Keratinocyte (primary cell): ENCODE measurements around the gene SKI. TPM values are rescaled to one million over a fixed set of nuclear protein-coding genes. Genes with fewer than 3 reads are reported as not detected.

Source experiments
- DNase-seq: peaks from one replicate; pipeline ENCODE4 v3.0.0-alpha.2; 2011; ENCODE audit warnings: low read depth, missing footprints, low spot score
- FAIRE-seq: peaks from 2 replicates; lab custom pipeline; 2011; peaks lifted over from hg19 to GRCh38; lab: Jason Lieb, UNC
- H2AFZ ChIP-seq: 2 replicates; pipeline ENCODE4 v1.6.0; 2012; ENCODE audit warnings: low read length, control low read depth, inconsistent platforms; ENCODE audit not compliant: control insufficient read depth
- H3K27ac ChIP-seq: 2 replicates; pipeline ENCODE4 v1.5.1; 2011; ENCODE audit warnings: low read length; ENCODE audit not compliant: control insufficient read depth, insufficient read depth
- H3K27me3 ChIP-seq: 3 replicates; pipeline ENCODE4 v1.6.0; 2011; ENCODE audit warnings: low read length; ENCODE audit not compliant: control insufficient read depth, insufficient read depth; ENCODE audit errors: extremely low read depth
- H3K36me3 ChIP-seq, 2 experiments: 2 replicates in 1 of 2; 3 replicates in 1 of 2; pipeline ENCODE4 v1.5.1; 2011; ENCODE audit warnings: low read length in 2 of 2, mild to moderate bottlenecking in 1 of 2; ENCODE audit not compliant: control insufficient read depth in 2 of 2, insufficient read depth in 2 of 2; ENCODE audit errors: extremely low read depth in 1 of 2
- H3K4me1 ChIP-seq: 3 replicates; pipeline ENCODE4 v1.5.1; 2011; ENCODE audit warnings: low read length; ENCODE audit not compliant: control insufficient read depth, insufficient read depth; ENCODE audit errors: extremely low read depth
- H3K4me2 ChIP-seq: 3 replicates; pipeline ENCODE4 v1.6.0; 2011; ENCODE audit warnings: low read depth, low read length; ENCODE audit not compliant: control insufficient read depth, insufficient read depth; ENCODE audit errors: extremely low read depth
- H3K4me3 ChIP-seq, 3 experiments: fragments of 200-600 bp in 1 of 3; sonication (generic) in 1 of 3; 2 replicates in 2 of 3; 3 replicates in 1 of 3; pipeline ENCODE4 v1.5.1; 2011 to 2016; ENCODE audit warnings: low read length in 3 of 3, mild to moderate bottlenecking in 3 of 3, control low read depth in 2 of 3, inconsistent platforms in 1 of 3, low read depth in 1 of 3, mixed read lengths in 1 of 3, mixed run types in 1 of 3, moderate library complexity in 1 of 3; ENCODE audit not compliant: control insufficient read depth in 2 of 3, insufficient read depth in 2 of 3; ENCODE audit errors: extremely low read depth in 1 of 3
- H3K79me2 ChIP-seq: 2 replicates; pipeline ENCODE4 v1.6.0; 2012; ENCODE audit warnings: low read length; ENCODE audit not compliant: control insufficient read depth, insufficient read depth
- H3K9ac ChIP-seq: 3 replicates; pipeline ENCODE4 v1.6.0; 2011; ENCODE audit warnings: low read length; ENCODE audit not compliant: control insufficient read depth, insufficient read depth; ENCODE audit errors: extremely low read depth
- H3K9me1 ChIP-seq: 3 replicates; pipeline ENCODE4 v1.6.0; 2011; ENCODE audit warnings: low read length; ENCODE audit not compliant: control insufficient read depth, insufficient read depth; ENCODE audit errors: extremely low read depth
- H3K9me3 ChIP-seq: 2 replicates; pipeline ENCODE4 v1.5.1; 2012; ENCODE audit warnings: low read depth, low read length; ENCODE audit not compliant: control insufficient read depth
- H4K20me1 ChIP-seq: 3 replicates; pipeline ENCODE4 v1.6.0; 2011; ENCODE audit warnings: low read length; ENCODE audit not compliant: control insufficient read depth, insufficient read depth; ENCODE audit errors: extremely low read depth
- CTCF ChIP-seq, 3 experiments: IDR thresholded peaks in 1 of 3; conservative IDR thresholded peaks in 1 of 3; optimal IDR thresholded peaks in 1 of 3; 2 replicates in 2 of 3; 3 replicates in 1 of 3; pipeline versions ENCODE3 to v1.5.1; 2011; ENCODE audit warnings: low read length in 3 of 3, mild to moderate bottlenecking in 3 of 3, moderate library complexity in 2 of 3, control low read depth in 1 of 3, inconsistent platforms in 1 of 3; ENCODE audit not compliant: insufficient read depth in 2 of 3; ENCODE audit errors: extremely low read depth in 1 of 3
- EZH2 ChIP-seq: IDR thresholded peaks from one replicate; pipeline ENCODE4 v1.6.1; 2012; ENCODE audit warnings: inconsistent platforms, mild to moderate bottlenecking, low read length, moderate library complexity
- dilution Hi-C: fragments of 300-500 bp; cut with MboI; formaldehyde crosslinking; loops from one replicate; pipeline ENCODE4 v1.7.0; 2020; ENCODE audit warnings: low sequenced_read_pairs; ENCODE audit not compliant: extremely low pct_ligation_motif_present
- polyA plus RNA-seq, 5 experiments: library from polyadenylated mRNA; depleted of rRNA in 3 of 5; stranded (reverse) in 3 of 5; stranded (forward) in 1 of 5; unstranded in 1 of 5; fragments of >200 nt; gene quantifications; 1 replicate in 1 of 5; 2 replicates in 3 of 5; 3 replicates in 1 of 5; pipeline versions ENCODE4 v1.2.1 to v1.2.3, GENCODE V29; 2011 to 2012; ENCODE audit warnings: missing spikeins in 2 of 5, low read depth in 1 of 5, low replicate concordance in 1 of 5

SKI gene
- polyA plus RNA-seq, 1 donor (not counting 4 experiments of a cell fraction or from before 2014, with no cell fraction given) = 4.8 TPM

- Histone ChIP-seq H3K9me1 (no peaks in the 10 kb centered on the region), H3K4me2 (no peak overlapping the region), H3K27me3 (no peaks in the 10 kb centered on the region), H2AFZ (no peak overlapping the region), H3K36me3 (peaks cover 0 to 1% of the 10 kb centered on the region in 2 experiments), H3K27ac (no peak overlapping the region), H3K9me3 (no peaks in the 10 kb centered on the region), H3K4me3 (no peak overlapping the region), H3K9ac (no peak overlapping the region), H4K20me1 (no peaks in the 10 kb centered on the region), H3K79me2 (peaks cover 2% of the 10 kb centered on the region), H3K4me1 (peaks cover 10% of the 10 kb centered on the region)
- dilution Hi-C loops = loop anchor here (10.0 kb wide), 1 partner anchor 79 kb away; no protein-coding TSS in a partner anchor
- no peak for TF ChIP-seq CTCF (optimal IDR thresholded peaks at IDR 0.05 in 1 of 3, IDR thresholded peaks at IDR 0.05 in 1 of 3, conservative IDR thresholded peaks at IDR 0.05 in 1 of 3; ENCODE audit: extremely low read depth in 1 of 3, insufficient read depth in 2 of 3, low read length in 3 of 3)
- TF ChIP-seq EZH2 = no peak
- no peak for DNase-seq
- no peak for FAIRE-seq
Measured at GRCh38 chr1:2195785-2196184, 32.3 kb upstream of the SKI start.

- peaks cover 10% of the 10 kb centered on the region for H3K4me1 ChIP-seq
- H3K27me3 ChIP-seq = no peaks in the 10 kb centered on the region
- no peak overlapping the region for H3K9ac ChIP-seq
- no peaks in the 10 kb centered on the region for H3K9me3 ChIP-seq
- H3K4me2 ChIP-seq = no peak overlapping the region
- peaks cover 0 to 1% of the 10 kb centered on the region in 2 experiments for H3K36me3 ChIP-seq
- dilution Hi-C loops = loop anchor here (10.0 kb wide), 1 partner anchor 78 kb away; no protein-coding TSS in a partner anchor
- no peak for TF ChIP-seq CTCF (optimal IDR thresholded peaks at IDR 0.05 in 1 of 3, IDR thresholded peaks at IDR 0.05 in 1 of 3, conservative IDR thresholded peaks at IDR 0.05 in 1 of 3; ENCODE audit: extremely low read depth in 1 of 3, insufficient read depth in 2 of 3, low read length in 3 of 3)
- no peak for TF ChIP-seq EZH2
- no peaks in the 10 kb centered on the region for H4K20me1 ChIP-seq
- H3K79me2 ChIP-seq = peaks cover 2% of the 10 kb centered on the region
- H3K9me1 ChIP-seq = no peaks in the 10 kb centered on the region
- DNase-seq (no peak), FAIRE-seq (no peak)
- H2AFZ ChIP-seq = no peak overlapping the region
- no peak overlapping the region for H3K27ac ChIP-seq
- no peak overlapping the region for H3K4me3 ChIP-seq
Measured at GRCh38 chr1:2196901-2197638, 31.0 kb upstream of the SKI start.
